ENCODE measurements around the gene CYTH4. TPM values are rescaled to one million over a fixed set of nuclear protein-coding genes. Genes with fewer than 3 reads are reported as not detected.
A peak's percentile ranks its signal among the peaks of the same experiment; 100 is the strongest.

Gene CYTH4
- total RNA-seq, 1 donor from 2014 or later = not detected

DNA sequence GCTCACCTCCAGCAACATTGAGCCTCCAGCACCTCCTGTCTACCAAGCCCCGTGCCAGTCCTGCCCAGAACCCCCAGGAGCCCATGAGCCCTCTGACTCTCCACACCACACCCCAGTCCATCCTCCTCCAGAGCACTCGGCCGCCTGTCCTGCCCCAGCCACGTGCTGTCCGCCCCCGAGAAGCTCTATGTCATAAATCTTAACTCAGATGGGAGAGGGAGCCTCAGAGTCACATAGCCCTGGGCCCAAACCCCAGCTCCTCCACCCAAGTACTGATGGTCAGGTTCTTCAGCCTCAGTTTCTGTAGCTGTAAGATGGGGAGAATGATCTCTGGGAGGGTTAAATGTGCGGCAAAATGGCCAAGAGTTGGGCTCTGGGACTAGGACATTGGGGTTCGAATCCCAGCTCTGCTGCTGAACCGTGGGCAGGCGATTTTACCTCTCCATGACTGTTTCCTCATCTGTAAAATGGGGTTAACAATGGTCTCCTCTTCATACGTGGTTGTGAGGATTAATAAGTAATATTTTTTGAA lies 27.8 kb downstream of the CYTH4 start:
- no peak overlapping the region for H3K9ac ChIP-seq
- H3K27ac ChIP-seq = no peak overlapping the region
- no peaks in the 10 kb centered on the region for H4K20me1 ChIP-seq (ENCODE audit: low read depth)
- no peaks in the 10 kb centered on the region for H3K36me3 ChIP-seq
- no peak overlapping the region for H2AFZ ChIP-seq (replicated peaks)
- no peak for TF ChIP-seq EZH2 (IDR thresholded peaks at IDR 0.05)
- TF ChIP-seq EZH2phosphoT487 (IDR thresholded peaks at IDR 0.05) = no peak
- TF ChIP-seq CTCF (IDR thresholded peaks at IDR 0.05) = no peak
- no peak for DNase-seq (ENCODE audit: low spot score)
- H3K9me3 ChIP-seq (ENCODE audit: low read depth) = no peaks in the 10 kb centered on the region
- no peaks in the 10 kb centered on the region for H3K79me2 ChIP-seq (ENCODE audit: low read depth)
- peaks cover 11% of the 10 kb centered on the region for H3K4me1 ChIP-seq
- no peaks in the 10 kb centered on the region for H3K27me3 ChIP-seq
- no peaks in the 10 kb centered on the region for H3K36me3 Mint-ChIP-seq
- no peak overlapping the region for H3K4me2 ChIP-seq
- no peak overlapping the region for H3K4me3 ChIP-seq
- peaks cover 21% of the 10 kb centered on the region for H3K27me3 Mint-ChIP-seq (ENCODE audit: insufficient read depth, low read depth)
- H3F3A ChIP-seq (ENCODE audit: low read depth) = peaks cover 30% of the 10 kb centered on the region
- H3K9me3 Mint-ChIP-seq = no peaks in the 10 kb centered on the region
- peaks cover 22% of the 10 kb centered on the region for H3K4me1 Mint-ChIP-seq
- no peak overlapping the region for H3K27ac Mint-ChIP-seq
- no peak overlapping the region for H3K4me3 Mint-ChIP-seq

GRCh38 chr22:37310815-37311595 lies 28.7 kb downstream of the CYTH4 start:
- Mint-ChIP-seq H3K9me3 (no peaks in the 10 kb centered on the region), H3K4me3 (no peak overlapping the region)
- DNase-seq (ENCODE audit: low spot score) = no peak

DNA sequence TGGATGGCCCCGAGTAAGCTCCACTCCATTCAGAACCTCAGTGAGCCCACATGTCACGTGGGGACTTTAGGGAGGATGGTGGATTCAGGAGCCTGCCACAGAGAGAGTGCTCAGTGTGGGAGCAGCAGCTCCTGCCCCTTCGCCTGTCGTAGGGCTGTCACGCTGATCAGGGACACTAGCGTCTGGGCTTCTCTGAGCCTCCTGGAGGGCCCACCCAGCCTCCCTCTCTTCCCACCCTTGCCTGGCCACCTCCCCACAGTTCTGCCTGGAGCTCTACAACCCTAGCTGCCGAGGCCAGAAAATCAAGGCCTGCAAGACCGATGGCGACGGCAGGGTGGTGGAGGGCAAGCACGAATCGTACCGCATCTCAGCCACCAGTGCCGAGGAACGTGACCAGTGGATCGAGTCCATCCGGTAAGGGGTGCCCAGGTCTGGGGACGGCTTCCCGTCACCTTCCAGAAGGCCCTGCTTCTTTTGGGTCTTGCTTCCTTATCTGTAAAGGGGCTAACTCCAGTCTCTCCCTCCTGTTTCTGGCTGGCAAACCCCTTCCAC lies 29.5 kb downstream of the CYTH4 start:
- Mint-ChIP-seq H3K36me3 (no peaks in the 10 kb centered on the region), H3K9me3 (no peaks in the 10 kb centered on the region), H3K27me3 (ENCODE audit: insufficient read depth, low read depth) (peaks cover 18% of the 10 kb centered on the region), H3K27ac (peak overlapping the region; percentile 37), H3K4me3 (no peak overlapping the region), H3K4me1 (peaks cover 17% of the 10 kb centered on the region)
- Histone ChIP-seq H3F3A (ENCODE audit: low read depth) (peaks cover 15% of the 10 kb centered on the region), H3K4me2 (no peak overlapping the region), H4K20me1 (ENCODE audit: low read depth) (no peaks in the 10 kb centered on the region), H3K27me3 (no peaks in the 10 kb centered on the region), H3K36me3 (no peaks in the 10 kb centered on the region), H3K27ac (no peak overlapping the region), H3K4me3 (no peak overlapping the region), H3K4me1 (peaks cover 6% of the 10 kb centered on the region), H3K9me3 (ENCODE audit: low read depth) (no peaks in the 10 kb centered on the region), H3K79me2 (ENCODE audit: low read depth) (no peaks in the 10 kb centered on the region), H3K9ac (no peak overlapping the region), H2AFZ (replicated peaks) (no peak overlapping the region)
- no peak for TF ChIP-seq CTCF (IDR thresholded peaks at IDR 0.05)
- TF ChIP-seq EZH2 (IDR thresholded peaks at IDR 0.05) = no peak
- no peak for TF ChIP-seq EZH2phosphoT487 (IDR thresholded peaks at IDR 0.05)
- DNase-seq (ENCODE audit: low spot score) = no peak

More at GRCh38 chr22:37310815-37311595, 28.7 kb downstream of the CYTH4 start:
- peaks cover 8% of the 10 kb centered on the region for H3K4me1 ChIP-seq
- H3K9me3 ChIP-seq (ENCODE audit: low read depth) = no peaks in the 10 kb centered on the region
- H3K36me3 ChIP-seq = no peaks in the 10 kb centered on the region
- H2AFZ ChIP-seq (replicated peaks) = no peak overlapping the region
- H3K4me3 ChIP-seq = no peak overlapping the region
- TF ChIP-seq CTCF (IDR thresholded peaks at IDR 0.05) = no peak
- no peak for TF ChIP-seq EZH2 (IDR thresholded peaks at IDR 0.05)
- TF ChIP-seq EZH2phosphoT487 (IDR thresholded peaks at IDR 0.05) = no peak
- H3K27me3 ChIP-seq = no peaks in the 10 kb centered on the region
- Mint-ChIP-seq H3K4me1 (peaks cover 22% of the 10 kb centered on the region), H3K36me3 (no peaks in the 10 kb centered on the region), H3K27me3 (ENCODE audit: insufficient read depth, low read depth) (peaks cover 21% of the 10 kb centered on the region), H3K27ac (no peak overlapping the region)
- no peaks in the 10 kb centered on the region for H4K20me1 ChIP-seq (ENCODE audit: low read depth)
- H3F3A ChIP-seq (ENCODE audit: low read depth) = peaks cover 21% of the 10 kb centered on the region
- no peak overlapping the region for H3K27ac ChIP-seq
- H3K4me2 ChIP-seq = no peak overlapping the region
- no peaks in the 10 kb centered on the region for H3K79me2 ChIP-seq (ENCODE audit: low read depth)
- no peak overlapping the region for H3K9ac ChIP-seq

All from neural progenitor cell (in vitro differentiated cells).